PFSK-1 (cell line): ENCODE data around the gene NSL1.

Source experiments
- FOXP2 ChIP-seq: optimal IDR thresholded peaks from 2 replicates; pipeline ENCODE3; 2011; ENCODE audit warnings: borderline replicate concordance, control low read depth, inconsistent platforms; ENCODE audit not compliant: insufficient read depth; ENCODE audit errors: extremely low read length, extremely low read depth
- POLR2AphosphoS5 ChIP-seq: IDR thresholded peaks from 2 replicates; pipeline ENCODE4 v1.6.1; 2012; ENCODE audit warnings: low read depth, mild to moderate bottlenecking, control low read depth, low read length, moderate library complexity
- SIN3A ChIP-seq: IDR thresholded peaks from 2 replicates; pipeline ENCODE4 v1.6.1; 2012; ENCODE audit warnings: mild to moderate bottlenecking, low read length, moderate library complexity, borderline replicate concordance; ENCODE audit not compliant: insufficient read depth
- TAF1 ChIP-seq: IDR thresholded peaks from 2 replicates; pipeline ENCODE4 v1.6.1; 2012; ENCODE audit warnings: low read length, control low read depth, borderline replicate concordance; ENCODE audit not compliant: insufficient read depth
- TF ChIP-seq, protein P1 (sequence below), 2 experiments: IDR thresholded peaks; 2 replicates each; pipeline versions ENCODE4 v1.6.1 to v1.8.0; 2011 to 2012; ENCODE audit warnings: low read depth in 2 of 2, low read length in 2 of 2, control low read depth in 1 of 2, inconsistent platforms in 1 of 2, mild to moderate bottlenecking in 1 of 2, moderate library complexity in 1 of 2; ENCODE audit not compliant: insufficient read depth in 1 of 2

NSL1 gene

DNA sequence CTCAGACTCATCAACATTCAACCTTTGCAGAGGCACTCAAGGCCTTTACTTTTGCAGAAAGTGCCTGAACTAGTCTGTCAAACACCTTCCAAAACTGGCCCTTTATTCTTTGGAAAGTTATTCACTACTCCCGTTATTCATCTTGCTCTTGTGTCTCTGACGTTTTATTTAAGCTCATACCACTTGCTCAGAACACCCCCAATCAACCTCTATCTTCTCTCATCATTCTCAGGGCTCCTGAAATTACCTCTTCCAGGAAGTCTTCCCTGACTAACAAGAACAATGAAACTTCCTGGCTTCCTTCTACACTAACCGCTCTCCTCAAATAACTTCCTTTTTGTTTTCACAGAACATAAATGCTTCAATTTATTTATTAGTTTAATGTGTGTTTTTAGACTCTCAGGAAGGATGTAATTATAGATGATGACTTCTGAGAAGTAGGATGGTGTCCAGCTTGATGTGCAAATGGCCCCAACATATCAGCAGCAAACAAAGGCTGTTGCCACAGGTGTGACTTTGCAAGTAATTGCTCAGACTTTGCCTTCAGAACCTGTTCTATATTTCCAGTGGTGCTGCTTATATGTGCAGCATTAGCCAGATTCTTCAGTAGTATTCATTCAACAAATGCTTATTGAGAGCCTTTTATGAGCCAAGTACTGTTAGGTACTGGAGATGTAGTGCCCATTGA, 69.2 kb downstream of the NSL1 start:
- TF ChIP-seq, protein P1, sequence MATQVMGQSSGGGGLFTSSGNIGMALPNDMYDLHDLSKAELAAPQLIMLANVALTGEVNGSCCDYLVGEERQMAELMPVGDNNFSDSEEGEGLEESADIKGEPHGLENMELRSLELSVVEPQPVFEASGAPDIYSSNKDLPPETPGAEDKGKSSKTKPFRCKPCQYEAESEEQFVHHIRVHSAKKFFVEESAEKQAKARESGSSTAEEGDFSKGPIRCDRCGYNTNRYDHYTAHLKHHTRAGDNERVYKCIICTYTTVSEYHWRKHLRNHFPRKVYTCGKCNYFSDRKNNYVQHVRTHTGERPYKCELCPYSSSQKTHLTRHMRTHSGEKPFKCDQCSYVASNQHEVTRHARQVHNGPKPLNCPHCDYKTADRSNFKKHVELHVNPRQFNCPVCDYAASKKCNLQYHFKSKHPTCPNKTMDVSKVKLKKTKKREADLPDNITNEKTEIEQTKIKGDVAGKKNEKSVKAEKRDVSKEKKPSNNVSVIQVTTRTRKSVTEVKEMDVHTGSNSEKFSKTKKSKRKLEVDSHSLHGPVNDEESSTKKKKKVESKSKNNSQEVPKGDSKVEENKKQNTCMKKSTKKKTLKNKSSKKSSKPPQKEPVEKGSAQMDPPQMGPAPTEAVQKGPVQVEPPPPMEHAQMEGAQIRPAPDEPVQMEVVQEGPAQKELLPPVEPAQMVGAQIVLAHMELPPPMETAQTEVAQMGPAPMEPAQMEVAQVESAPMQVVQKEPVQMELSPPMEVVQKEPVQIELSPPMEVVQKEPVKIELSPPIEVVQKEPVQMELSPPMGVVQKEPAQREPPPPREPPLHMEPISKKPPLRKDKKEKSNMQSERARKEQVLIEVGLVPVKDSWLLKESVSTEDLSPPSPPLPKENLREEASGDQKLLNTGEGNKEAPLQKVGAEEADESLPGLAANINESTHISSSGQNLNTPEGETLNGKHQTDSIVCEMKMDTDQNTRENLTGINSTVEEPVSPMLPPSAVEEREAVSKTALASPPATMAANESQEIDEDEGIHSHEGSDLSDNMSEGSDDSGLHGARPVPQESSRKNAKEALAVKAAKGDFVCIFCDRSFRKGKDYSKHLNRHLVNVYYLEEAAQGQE (IDR thresholded peaks at IDR 0.05; ENCODE audit: insufficient read depth in 1 of 2, low read depth in 2 of 2, low read length in 2 of 2) = no peak
- TF ChIP-seq SIN3A (no peak), TAF1 (no peak), FOXP2 (no peak), POLR2AphosphoS5 (no peak)

DNA sequence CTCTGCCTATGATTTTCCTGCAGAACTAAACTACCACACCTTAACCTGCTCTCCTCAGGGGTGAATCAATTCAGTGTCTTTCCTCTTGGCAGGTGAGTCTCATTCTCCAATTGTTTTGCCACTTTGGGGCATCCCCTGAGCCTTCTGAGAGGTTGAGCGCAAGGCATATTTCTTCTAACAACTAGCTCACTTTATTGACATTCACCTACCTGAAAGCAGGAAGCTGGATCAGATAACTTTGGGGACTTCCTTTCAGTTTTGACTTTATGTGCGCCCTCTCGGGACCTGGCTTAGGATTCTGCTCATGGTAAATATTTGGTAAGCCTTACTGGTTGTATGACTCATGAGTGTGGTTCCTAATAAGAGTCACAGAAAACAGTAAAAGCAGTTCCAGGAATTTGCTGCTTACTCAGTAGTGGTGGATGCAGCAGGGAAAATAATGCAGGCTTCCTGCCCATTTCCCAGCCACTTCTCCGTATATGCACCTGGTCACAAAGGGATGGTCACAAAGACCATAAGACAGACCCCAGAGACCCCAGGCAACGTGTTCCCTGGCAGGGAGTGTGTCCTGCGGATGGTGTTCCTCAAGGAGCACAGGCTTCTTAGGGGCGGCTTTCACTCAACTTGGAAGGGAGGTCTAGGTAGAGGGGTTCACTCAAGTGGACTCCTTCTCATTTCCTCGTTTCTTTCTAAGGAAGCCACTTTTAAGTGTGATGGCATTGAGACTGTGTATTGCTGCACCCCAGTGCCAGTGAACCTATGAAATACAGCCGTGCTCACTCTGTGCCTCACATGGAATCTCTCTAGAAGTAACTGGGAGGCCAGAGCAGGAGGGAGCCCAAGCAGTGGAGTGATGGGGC, 70.0 kb downstream of the NSL1 start:
- TF ChIP-seq SIN3A (no peak), TAF1 (no peak), FOXP2 (no peak), POLR2AphosphoS5 (no peak)
- TF ChIP-seq, protein P1 (IDR thresholded peaks at IDR 0.05; ENCODE audit: insufficient read depth in 1 of 2, low read depth in 2 of 2, low read length in 2 of 2) = no peak

- TF ChIP-seq TAF1 = no peak
- TF ChIP-seq FOXP2 = no peak
- no peak for TF ChIP-seq POLR2AphosphoS5
- TF ChIP-seq, protein P1 (IDR thresholded peaks at IDR 0.05; ENCODE audit: insufficient read depth in 1 of 2, low read depth in 2 of 2, low read length in 2 of 2) = no peak
- no peak for TF ChIP-seq SIN3A
Observed at GRCh38 chr1:212719633-212720032, 71.9 kb downstream of the NSL1 start.

- TF ChIP-seq FOXP2 = no peak
- no peak for TF ChIP-seq POLR2AphosphoS5
- no peak for TF ChIP-seq SIN3A
- TF ChIP-seq TAF1 = no peak
- TF ChIP-seq, protein P1 (IDR thresholded peaks at IDR 0.05; ENCODE audit: insufficient read depth in 1 of 2, low read depth in 2 of 2, low read length in 2 of 2) = no peak
Observed at GRCh38 chr1:212718499-212718898, 73.1 kb downstream of the NSL1 start.
